GM18909 (cell line): ENCODE measurements around the gene MPDU1.
"Not testable (repeated sequence)": the region's sequence is repeated elsewhere in the genome, so short reads cannot be mapped to it uniquely, and the experiment has no call there.

Experiments
- ATAC-seq: cut with Tn5 transposase; IDR thresholded peaks from one replicate; pipeline ENCODE4 v1.9.1; 2021; ENCODE audit warnings: mild to moderate bottlenecking; ENCODE audit not compliant: unreplicated experiment, poor library complexity

MPDU1 gene

GRCh38 chr17:7611635-7612293 is 28.1 kb downstream of the MPDU1 start:
- no peak for ATAC-seq

GRCh38 chr17:7612294-7612640 is 28.6 kb downstream of the MPDU1 start:
- no peak for ATAC-seq

DNA sequence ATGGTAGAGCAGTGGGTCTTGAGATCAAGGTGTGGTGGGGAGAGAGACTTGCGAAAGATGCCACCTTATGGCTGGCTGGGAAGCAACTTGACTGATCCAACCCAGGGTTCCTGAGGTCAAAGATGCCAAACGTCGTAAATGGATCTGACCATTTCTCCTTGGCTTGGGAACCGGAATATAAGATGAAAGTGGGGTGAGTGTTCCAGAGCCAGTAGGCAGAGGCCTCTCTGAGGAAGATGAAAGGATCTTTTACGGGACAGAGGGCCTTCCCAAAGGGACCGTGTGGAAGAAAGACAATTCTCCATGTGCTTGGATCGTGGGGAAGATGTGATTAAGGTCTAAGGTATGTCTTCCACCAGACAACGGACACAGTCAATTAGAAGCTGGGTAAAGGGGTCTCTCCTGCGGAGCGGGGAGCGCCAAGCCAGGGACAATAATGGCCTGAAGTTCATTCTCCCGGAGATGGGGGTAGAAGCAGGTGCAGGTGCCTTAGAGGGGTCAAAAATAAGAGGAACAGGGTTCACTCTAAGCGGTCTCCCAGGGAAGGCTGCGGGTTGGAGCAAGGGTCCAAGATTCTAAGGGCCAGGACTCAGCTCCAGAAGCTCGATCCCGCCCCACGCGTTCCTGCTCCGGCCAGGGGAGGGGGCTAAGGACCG is 30.2 kb downstream of the MPDU1 start:
- ATAC-seq, result no peak

GRCh38 chr17:7614425-7615264 is 31.0 kb downstream of the MPDU1 start, which contains the start of gene FXR2:
Gene FXR2 (minus strand): TSS chr17:7614897. CDS start chr17:7614532, 365 bp downstream.
- ATAC-seq, result peak; percentile 89

DNA sequence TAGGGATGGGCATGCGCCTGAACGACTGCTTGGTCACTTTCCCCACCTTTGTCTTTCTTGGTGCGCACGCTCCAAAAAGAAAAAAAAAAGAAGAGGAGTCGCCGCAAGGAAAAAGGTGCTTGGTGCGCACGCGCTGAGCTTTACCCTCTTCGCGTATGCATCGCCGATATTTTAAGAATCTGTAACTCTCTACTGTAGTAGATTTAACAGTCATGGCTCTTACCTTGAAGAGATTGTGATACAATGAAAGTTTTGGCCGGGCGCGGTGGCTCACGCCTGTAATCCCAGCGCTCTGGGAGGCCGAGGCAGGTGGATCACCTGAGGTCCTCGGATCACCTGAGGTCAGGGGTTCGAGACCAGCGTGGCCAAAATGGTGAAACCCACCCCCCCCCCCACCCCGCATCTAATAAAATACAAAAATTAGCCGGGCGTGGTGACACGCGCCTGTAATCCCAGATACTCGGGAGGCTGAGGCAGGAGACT is 31.7 kb downstream of the MPDU1 start:
- ATAC-seq, result no peak

DNA sequence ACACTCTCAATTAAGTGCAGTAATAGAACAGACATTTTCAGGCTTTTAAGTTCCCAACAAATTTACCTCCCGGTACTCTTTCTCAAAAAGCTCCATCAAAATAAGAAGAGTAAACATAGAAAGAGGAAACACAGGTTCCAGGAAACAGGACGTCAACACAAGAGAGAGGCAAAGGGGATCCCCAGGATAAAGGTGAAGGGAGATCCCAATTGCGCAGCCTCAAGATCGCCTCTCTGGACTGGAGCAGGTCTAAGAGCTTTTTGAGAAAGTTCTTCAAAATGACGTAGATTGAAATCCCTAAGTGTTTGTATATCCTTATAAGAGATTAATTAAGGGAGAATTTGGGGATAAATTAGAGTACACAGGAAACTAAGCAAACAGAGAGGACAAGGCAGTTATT is 35.0 kb downstream of the MPDU1 start:
- ATAC-seq, result no peak

DNA sequence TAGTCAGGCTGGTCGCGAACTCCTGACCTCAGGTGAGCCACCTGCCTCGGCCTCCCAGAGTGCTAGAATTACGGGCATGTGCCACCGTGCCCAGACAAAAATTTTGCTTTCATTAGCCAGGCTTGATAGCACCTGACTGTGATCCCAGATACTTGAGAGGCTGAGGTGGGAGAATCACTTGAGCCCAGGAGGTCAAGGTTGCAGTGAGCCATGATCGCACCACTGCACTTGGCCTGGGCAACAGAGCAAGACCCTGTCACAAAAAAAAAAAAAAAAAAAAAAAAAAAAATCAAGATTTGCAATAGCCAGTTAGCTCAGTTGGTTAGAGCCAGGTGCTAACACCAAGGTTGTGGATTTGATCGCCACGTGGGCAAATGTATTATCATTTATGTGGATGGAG is 37.2 kb downstream of the MPDU1 start:
- no peak for ATAC-seq

DNA sequence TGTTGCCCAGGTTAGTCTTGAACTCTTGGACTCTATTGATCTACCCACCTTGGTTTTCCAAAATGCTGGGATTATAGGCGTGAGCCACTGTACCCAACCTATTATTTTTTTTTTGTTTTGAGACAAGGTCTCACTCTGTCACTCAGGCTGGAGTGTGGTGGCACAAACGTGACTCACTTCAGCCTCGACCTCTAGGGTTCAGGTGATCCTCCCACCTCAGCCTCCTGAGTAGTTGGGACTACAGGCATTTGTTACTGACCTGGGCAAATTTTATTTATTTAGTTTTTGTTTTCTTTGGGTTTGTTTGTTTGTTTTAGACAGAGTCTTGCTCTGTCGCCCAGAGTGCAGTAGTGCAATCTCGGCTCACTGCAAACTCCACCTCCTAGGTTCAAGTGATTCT is 40.0 kb downstream of the MPDU1 start:
- ATAC-seq, result no peak

GRCh38 chr17:7625749-7626148 is 42.1 kb downstream of the MPDU1 start:
- ATAC-seq, result not testable (repeated sequence)

- no peak for ATAC-seq
These were observed 42.7 kb downstream of the MPDU1 start for GRCh38 chr17:7626307-7626706.

GRCh38 chr17:7626956-7627249 is 43.3 kb downstream of the MPDU1 start:
- ATAC-seq, result peak; percentile 4

DNA sequence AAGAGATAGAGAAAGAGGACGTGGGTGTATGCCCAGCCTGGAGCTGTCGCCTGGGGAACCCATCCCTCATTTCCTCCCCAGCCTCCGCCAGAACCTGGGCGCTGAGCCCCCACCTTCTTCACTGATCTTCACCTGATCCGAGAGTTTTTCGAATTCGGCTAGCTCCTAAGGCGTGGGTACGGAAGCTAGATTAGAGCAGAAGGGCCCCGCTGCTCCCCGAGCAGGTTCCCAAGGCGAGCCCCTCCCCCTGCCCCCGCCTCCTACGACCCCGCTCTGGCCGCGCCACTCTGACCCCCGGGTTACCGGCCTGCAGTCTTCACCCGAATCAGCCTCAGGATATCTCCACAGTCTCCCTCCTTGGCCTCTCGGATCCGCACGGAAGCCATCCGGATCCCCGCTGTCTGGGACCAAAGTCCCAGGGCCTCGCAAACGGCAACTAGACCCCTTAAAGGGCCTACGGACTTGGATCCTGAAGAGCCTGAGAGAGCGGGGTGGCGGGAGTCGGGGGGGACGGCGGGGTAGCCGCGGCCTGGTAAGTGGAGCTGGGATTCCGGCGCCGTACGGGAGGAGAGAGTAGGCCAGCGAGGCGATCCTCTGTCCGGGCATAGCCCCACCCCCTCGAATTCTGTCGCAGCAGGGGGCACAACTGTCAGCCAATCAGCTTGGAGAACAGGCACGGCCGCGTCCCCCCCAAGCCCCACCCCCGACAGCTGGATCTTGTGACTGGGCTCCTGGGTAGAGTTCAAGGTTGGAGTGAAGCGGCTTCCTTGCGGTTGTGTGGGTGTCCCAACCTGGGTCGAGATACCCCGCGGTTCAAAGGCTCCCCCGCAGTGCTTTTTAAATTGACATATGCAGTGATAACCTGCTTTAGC is 43.8 kb downstream of the MPDU1 start, which contains the start of gene SAT2:
TSS of gene SAT2 (minus strand) at position 572 of the 872 bp plus-strand sequence. CDS start at position 386, 186 bp downstream.
- peak; percentile 87 for ATAC-seq

DNA sequence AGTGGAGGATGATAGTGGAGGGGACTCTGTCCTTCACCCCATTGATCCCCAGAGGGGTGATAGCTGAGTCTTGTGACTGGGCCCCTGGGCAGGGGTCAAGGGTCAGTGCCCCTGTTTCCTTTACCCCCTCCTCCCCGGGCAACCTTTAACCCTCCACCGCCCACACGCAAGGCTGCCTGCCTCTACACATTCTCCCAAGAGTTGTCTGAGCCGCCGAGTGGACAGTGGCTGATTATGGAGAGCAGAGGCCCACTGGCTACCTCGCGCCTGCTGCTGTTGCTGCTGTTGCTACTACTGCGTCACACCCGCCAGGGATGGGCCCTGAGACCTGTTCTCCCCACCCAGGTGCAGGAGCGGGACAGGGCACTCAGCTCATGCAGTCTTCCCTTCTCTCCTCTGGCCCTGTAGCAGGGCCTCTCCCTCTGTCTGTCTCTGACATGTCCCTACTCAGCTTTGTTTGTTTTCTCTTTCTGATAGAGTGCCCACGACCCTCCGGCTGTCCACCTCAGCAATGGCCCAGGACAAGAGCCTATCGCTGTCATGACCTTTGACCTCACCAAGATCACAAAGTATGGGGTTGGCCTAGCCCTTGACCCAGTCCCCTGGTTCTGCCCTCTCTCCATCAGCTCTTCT is 46.4 kb downstream of the MPDU1 start, which contains the start of gene SHBG:
TSS of gene SHBG (plus strand) at position 197 of the 633 bp plus-strand sequence. CDS start at position 235, 38 bp downstream.
- no peak for ATAC-seq

GRCh38 chr17:7631398-7632380 is 48.0 kb downstream of the MPDU1 start:
- ATAC-seq, result no peak

DNA sequence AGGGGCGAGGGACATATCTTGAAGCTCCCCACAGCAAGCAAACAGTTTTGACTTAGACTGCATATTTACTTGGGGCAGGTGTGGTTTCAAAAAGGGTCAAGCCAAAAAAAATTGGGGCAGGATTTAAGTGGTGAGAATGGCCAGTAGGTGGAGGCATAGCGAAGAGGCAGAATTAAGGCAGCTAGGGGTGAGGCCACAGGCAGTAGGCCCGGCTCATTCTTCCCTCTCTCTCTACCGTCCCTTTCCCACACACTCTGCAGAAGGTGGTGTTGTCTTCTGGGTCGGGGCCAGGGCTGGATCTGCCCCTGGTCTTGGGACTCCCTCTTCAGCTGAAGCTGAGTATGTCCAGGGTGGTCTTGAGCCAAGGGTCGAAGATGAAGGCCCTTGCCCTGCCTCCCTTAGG is 48.8 kb downstream of the MPDU1 start:
- no peak for ATAC-seq

DNA sequence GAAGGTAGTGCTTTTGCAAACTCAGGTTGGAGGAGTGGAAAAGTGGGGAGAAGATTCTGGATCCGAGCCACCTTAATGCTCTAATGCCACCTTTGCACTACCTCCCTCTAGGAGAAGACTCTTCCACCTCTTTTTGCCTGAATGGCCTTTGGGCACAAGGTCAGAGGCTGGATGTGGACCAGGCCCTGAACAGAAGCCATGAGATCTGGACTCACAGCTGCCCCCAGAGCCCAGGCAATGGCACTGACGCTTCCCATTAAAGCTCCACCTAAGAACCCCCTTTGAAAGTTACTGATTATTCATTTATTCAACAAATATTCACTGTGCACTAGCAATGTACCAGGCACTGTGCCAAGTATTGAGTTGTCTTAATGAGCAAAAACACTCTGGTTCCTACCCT is 49.4 kb downstream of the MPDU1 start:
- no peak for ATAC-seq

DNA sequence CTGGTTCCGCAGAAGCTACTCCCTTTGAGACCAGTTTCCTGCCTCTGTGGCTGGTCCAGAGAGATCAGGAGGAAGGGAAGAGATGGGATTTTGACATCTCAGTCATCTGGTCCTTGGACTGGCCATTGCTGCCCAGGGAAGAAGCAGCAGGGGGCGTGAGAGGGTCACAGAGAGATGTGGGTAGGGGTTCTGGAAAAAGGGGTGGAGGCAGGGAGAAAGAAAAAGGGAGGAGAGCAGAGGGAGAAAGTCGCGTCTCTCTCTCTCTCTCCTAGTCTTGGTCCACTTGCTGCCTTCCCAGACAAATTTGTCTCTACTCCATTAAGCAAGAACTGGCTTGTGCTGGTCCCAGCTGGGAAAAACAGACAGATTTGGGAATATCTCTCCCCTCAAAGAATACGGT is 50.7 kb downstream of the MPDU1 start:
- no peak for ATAC-seq

DNA sequence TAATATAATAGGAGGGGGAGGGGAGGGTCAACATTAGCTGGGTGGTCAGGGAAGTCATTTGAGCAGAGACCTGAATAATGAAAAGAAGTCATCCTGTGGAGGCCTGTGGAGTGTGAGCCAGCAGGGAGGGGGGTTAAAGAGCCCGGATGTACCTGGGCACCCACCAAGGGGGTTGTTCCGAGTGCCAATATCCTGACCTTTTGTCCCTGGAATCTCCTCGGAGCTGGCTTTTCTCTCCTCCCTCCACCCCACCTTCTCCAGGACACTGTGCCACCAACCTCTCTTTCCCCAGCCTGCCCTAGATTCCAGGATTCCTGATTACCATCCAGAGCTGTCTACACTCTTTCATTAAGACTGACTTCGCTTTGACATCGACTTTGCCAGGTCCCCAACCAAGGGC is 52.5 kb downstream of the MPDU1 start:
- no peak for ATAC-seq
